HL-60 (cell line): ENCODE data around the gene AAMDC.

ENCODE experiments used
- DNase-seq, 2 experiments: peaks; one replicate each; pipeline ENCODE4 v3.0.0-alpha.2; 2010 to 2020; ENCODE audit warnings: low read depth in 1 of 2, low spot score in 1 of 2
- H3K27ac ChIP-seq: fragments of 250-450 bp; sonication (Bioruptor Pico); replicated peaks from 2 replicates; pipeline ENCODE4 v1.5.1; 2020; ENCODE audit warnings: mild to moderate bottlenecking, moderate library complexity
- H3K27me3 ChIP-seq: fragments of 250-450 bp; sonication (Bioruptor Pico); 2 replicates; pipeline ENCODE4 v1.5.1; 2021; ENCODE audit warnings: mild to moderate bottlenecking, moderate library complexity; ENCODE audit not compliant: insufficient read depth, poor library complexity, severe bottlenecking
- H3K4me3 ChIP-seq: replicated peaks from 2 replicates; pipeline ENCODE4 v1.5.1; 2011; ENCODE audit warnings: mild to moderate bottlenecking, control low read depth, low read length; ENCODE audit not compliant: insufficient read depth
- GABPA ChIP-seq: IDR thresholded peaks from 2 replicates; pipeline ENCODE4 v1.6.1; 2012; ENCODE audit warnings: low read depth
- POLR2AphosphoS5 ChIP-seq: IDR thresholded peaks from 2 replicates; pipeline ENCODE4 v1.6.1; 2012; ENCODE audit warnings: low read depth
- SPI1 ChIP-seq: IDR thresholded peaks from 2 replicates; pipeline ENCODE4 v1.6.1; 2012; ENCODE audit warnings: low read depth, mild to moderate bottlenecking, borderline replicate concordance
- TF ChIP-seq, protein P1 (sequence below): IDR thresholded peaks from 2 replicates; pipeline ENCODE4 v1.6.1; 2012; ENCODE audit warnings: low read depth; ENCODE audit not compliant: insufficient replicate concordance
- TF ChIP-seq, protein P2 (sequence below): IDR thresholded peaks from one replicate; pipeline ENCODE4 v1.5.1; 2011; ENCODE audit warnings: low read length, control low read depth, inconsistent platforms; ENCODE audit not compliant: insufficient read depth

AAMDC gene

DNA sequence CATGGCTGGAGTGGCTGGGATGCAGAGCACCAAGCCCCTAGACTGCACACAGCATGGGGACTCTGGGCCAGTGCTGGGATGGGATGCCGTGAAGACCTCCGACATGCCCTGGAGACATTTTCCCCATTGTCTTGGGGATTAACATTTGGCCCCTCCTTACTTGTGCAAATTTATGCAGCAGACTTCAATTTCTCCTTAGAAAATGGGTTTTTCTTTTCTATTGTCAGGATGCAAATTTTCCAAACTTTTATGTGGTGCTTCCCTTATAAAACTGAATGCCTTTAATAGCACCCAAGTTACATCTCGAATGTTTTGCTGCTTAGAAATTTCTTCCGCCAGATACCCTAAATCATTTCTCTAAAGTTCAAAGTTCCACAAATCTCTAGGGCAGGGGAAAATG lies 29.6 kb upstream of the AAMDC start:
- TF ChIP-seq SPI1 = no peak
- no peak for TF ChIP-seq POLR2AphosphoS5
- TF ChIP-seq, protein P1, sequence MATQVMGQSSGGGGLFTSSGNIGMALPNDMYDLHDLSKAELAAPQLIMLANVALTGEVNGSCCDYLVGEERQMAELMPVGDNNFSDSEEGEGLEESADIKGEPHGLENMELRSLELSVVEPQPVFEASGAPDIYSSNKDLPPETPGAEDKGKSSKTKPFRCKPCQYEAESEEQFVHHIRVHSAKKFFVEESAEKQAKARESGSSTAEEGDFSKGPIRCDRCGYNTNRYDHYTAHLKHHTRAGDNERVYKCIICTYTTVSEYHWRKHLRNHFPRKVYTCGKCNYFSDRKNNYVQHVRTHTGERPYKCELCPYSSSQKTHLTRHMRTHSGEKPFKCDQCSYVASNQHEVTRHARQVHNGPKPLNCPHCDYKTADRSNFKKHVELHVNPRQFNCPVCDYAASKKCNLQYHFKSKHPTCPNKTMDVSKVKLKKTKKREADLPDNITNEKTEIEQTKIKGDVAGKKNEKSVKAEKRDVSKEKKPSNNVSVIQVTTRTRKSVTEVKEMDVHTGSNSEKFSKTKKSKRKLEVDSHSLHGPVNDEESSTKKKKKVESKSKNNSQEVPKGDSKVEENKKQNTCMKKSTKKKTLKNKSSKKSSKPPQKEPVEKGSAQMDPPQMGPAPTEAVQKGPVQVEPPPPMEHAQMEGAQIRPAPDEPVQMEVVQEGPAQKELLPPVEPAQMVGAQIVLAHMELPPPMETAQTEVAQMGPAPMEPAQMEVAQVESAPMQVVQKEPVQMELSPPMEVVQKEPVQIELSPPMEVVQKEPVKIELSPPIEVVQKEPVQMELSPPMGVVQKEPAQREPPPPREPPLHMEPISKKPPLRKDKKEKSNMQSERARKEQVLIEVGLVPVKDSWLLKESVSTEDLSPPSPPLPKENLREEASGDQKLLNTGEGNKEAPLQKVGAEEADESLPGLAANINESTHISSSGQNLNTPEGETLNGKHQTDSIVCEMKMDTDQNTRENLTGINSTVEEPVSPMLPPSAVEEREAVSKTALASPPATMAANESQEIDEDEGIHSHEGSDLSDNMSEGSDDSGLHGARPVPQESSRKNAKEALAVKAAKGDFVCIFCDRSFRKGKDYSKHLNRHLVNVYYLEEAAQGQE = no peak
- TF ChIP-seq, protein P2, sequence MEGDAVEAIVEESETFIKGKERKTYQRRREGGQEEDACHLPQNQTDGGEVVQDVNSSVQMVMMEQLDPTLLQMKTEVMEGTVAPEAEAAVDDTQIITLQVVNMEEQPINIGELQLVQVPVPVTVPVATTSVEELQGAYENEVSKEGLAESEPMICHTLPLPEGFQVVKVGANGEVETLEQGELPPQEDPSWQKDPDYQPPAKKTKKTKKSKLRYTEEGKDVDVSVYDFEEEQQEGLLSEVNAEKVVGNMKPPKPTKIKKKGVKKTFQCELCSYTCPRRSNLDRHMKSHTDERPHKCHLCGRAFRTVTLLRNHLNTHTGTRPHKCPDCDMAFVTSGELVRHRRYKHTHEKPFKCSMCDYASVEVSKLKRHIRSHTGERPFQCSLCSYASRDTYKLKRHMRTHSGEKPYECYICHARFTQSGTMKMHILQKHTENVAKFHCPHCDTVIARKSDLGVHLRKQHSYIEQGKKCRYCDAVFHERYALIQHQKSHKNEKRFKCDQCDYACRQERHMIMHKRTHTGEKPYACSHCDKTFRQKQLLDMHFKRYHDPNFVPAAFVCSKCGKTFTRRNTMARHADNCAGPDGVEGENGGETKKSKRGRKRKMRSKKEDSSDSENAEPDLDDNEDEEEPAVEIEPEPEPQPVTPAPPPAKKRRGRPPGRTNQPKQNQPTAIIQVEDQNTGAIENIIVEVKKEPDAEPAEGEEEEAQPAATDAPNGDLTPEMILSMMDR = no peak
- no peak for TF ChIP-seq GABPA
- Histone ChIP-seq H3K27me3 (no peaks in the 10 kb centered on the region), H3K27ac (no peak overlapping the region), H3K4me3 (no peak overlapping the region)
- no peak for DNase-seq

DNA sequence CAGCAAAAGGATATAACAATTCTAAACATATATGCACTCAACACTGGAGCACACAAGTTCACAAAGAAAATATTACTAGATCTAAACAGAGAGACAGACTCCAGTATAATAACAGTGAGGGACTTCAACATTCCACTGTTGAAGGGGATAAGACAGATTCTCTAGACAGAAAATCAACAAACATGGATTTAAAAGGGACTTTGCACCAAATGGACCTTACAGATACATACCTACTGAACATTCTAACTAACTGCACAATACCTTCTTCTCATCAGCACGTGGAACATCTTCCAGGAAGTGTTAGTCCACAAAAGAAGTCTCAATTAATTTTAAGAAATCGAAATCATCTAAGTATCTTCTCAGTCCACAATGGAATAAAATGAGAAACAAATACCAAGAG lies 27.0 kb upstream of the AAMDC start:
- no peak for DNase-seq
- Histone ChIP-seq H3K4me3 (no peak overlapping the region), H3K27ac (no peak overlapping the region), H3K27me3 (no peaks in the 10 kb centered on the region)
- TF ChIP-seq, protein P2 = no peak
- TF ChIP-seq, protein P1 = no peak
- TF ChIP-seq POLR2AphosphoS5 = no peak
- TF ChIP-seq SPI1 = no peak
- no peak for TF ChIP-seq GABPA

DNA sequence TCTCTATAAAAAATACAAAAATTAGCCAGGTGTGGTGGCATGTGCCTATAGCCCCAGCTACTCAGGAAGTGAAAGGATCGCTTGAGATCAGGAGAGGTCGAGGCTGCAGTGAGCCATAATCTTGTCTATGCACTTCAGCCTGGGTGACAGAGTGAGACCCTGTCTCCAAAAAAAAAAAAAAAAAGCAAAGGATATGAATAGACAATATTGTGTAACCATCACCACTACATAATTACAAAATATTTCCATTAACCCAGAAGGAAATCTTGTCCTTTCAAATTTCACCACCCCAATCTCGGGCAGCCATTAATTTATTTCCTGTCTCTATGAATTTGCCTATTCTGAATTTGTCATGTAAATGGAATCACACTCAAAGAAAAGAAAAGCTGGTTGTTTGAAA lies 21.6 kb upstream of the AAMDC start:
- Histone ChIP-seq H3K27ac (no peak overlapping the region), H3K4me3 (no peak overlapping the region), H3K27me3 (no peaks in the 10 kb centered on the region)
- no peak for TF ChIP-seq SPI1
- TF ChIP-seq, protein P2 = no peak
- TF ChIP-seq POLR2AphosphoS5 = no peak
- TF ChIP-seq, protein P1 = no peak
- no peak for TF ChIP-seq GABPA
- DNase-seq = no peak
